Pons (tissue), 1 donor: Measurements from ENCODE around the gene ZMYND11.
"Not testable (repeated sequence)": the region's sequence is repeated elsewhere in the genome, so short reads cannot be mapped to it uniquely, and the experiment has no call there.

Source experiments
- DNase-seq: peaks from one replicate; pipeline ENCODE4 v3.0.0-alpha.2; 2016; ENCODE audit warnings: low spot score

The ZMYND11 gene

GRCh38 chr10:132946-133898 lies 2.0 kb upstream of the ZMYND11 start:
- peak; percentile 20 for DNase-seq

GRCh38 chr10:134247-135131 lies 766 bp upstream of the ZMYND11 start:
- peak; percentile 23 for DNase-seq

DNA sequence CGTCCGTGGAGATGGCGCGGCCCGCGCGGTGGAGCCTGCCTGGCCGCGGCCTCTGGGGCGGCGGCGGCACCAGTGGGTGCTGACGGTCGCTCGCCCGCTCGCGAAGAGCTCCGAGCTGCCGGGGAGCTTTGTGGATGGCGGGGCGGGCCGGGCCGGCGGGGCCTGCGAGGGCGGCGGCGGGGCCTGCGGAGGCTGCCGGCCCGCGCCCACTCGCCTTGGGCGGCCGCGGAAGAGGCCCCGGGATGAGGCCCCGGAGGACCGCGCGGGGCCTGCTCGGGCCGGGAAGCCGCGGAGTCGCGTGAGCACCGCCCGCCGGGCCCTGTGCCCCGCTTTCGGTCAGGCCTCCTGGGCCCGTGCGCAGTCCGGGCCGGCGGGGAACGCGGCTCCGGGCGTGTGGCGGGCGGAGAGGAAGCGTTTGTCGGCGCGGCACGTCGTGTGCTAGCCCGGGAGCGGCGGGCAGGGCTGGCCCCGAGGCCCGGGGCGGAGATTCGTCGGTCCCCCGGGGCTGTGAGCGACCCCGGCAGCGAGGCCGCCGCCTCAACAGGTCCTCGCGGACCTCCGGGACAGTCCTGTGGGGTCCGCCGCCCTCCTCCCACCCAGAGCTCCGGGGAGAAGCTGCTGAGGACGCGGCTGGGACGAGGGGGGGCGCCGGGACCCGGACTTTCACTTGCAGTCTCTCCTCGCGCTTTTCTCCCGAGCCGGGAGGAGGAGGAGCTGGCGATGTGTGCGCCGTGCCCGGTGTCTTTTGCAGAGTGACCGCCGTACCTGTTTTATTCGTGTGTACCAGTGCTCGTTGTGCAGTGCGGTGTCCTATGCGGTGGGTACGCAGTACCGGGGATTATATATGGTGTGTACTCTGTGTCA lies 578 bp downstream of the ZMYND11 start:
- DNase-seq: peak; percentile 22

- DNase-seq: peak; percentile 23
Observed at GRCh38 chr10:136465-136762, 1.2 kb downstream of the ZMYND11 start.

DNA sequence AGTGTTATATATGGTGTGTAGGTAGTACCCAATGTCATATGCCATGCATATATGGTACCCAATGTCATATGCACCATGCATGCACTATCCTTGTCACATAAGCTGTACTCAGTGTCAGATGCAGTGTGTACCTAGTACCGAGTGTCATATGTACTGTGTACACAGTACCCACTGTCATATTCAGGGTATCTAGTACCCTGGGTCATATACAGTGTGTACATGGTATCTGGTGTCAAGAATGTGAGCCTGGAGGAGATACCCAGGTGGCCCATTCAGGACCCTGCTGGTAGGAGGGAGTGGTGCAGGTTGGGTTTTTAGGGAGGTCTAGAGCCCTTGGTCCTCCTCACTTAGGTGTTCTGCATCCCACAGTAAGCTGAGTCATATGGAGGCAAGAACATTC lies 1.8 kb downstream of the ZMYND11 start:
- DNase-seq: no peak

DNA sequence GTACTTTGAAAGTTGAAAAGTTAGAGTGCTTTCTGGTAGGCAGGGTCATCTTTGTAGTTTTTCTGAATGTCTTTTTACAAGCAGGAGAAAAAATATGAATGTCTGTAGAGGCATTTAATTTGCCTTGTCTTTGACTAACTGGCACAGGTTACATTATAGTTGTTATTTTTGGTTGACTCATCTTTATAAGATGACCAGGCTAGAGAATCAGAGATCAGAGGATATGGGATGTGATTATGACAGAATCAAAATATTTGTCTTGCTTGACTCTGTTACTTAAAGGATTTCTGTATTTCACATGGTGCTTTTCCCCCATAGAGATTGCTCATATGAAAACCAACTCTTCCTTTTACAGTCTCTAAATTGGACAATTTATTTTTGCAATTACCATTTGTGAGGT lies 2.4 kb downstream of the ZMYND11 start:
- no peak for DNase-seq

- DNase-seq: no peak
Observed at GRCh38 chr10:142371-142770, 7.1 kb downstream of the ZMYND11 start.

GRCh38 chr10:152915-153314 lies 17.7 kb downstream of the ZMYND11 start:
- DNase-seq: no peak

DNA sequence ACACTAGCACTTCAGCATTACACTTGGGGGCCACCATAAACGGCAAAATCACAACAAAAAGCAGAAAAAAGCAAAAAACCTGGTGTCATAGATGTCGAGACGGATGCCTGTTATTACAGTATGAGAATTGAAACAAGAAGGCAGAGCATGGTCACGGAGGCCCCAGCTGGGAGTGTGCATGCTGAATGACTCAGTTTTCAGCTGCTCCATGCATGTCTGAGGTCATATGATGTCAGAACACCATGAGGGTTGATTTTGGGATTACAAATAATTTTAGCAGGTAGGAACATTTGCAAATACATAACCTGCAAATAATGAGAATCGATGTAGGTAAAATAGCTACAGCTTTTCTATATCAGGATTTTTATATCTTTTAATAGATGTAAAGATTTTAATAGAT lies 19.1 kb downstream of the ZMYND11 start:
- DNase-seq: no peak

DNA sequence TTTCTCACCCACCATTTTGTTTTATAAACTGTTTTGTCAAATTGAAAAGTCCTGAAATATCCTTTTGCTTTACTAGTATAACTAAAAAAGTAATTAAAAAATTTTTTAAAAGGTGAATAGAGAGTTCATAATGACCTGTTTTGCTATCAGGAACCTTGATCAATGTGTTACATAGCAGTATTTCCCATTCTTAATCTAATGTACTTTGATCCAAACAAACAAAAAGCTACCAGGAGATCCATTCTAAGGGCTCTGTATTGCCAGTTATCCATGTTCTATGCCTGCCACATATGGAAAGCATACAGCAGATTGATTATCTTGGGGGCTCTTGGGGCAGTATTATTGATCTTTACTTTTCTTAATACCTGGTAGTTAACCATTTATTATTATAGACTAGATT lies 32.1 kb downstream of the ZMYND11 start:
- no peak for DNase-seq

DNA sequence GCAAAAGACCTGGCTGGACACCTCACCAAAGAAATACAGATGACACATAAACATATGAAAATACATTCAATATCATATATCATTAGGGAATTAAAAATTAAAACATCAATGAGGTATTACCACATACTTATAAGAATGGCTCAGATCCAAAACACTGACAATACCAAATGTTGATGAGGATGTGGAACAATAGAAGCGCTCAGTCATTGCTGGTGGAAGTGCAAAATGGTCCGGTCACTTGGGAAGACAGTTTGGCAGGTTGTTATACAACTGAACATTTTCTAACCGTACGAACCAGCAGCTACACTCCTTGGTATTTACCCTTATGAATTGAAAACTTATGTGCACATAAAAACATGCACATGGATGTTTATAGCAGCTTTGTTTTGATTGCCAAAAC lies 38.5 kb downstream of the ZMYND11 start:
- no peak for DNase-seq

- DNase-seq: no peak
Observed at GRCh38 chr10:176677-177076, 41.4 kb downstream of the ZMYND11 start.

GRCh38 chr10:178208-178607 lies 43.0 kb downstream of the ZMYND11 start:
- peak; percentile 69 for DNase-seq

DNA sequence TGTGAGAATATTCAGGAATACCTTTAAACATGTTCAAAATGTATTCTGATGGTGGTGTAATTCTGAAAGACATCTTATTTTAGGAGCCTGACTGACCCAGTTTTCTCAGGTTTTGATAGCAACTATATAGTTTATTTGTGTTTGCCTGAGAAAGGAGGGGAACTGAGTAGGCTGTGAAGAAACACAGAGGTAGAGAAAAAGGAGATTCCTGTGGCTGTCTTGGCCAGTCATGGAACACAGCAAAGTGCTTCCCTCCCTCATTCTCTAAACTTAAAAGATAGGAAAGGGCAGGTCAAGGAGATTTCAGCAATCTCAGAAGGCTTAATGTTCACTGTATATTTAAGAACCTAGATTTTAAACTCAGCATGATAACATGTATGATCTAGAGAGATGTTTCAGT lies 43.5 kb downstream of the ZMYND11 start:
- no peak for DNase-seq

DNA sequence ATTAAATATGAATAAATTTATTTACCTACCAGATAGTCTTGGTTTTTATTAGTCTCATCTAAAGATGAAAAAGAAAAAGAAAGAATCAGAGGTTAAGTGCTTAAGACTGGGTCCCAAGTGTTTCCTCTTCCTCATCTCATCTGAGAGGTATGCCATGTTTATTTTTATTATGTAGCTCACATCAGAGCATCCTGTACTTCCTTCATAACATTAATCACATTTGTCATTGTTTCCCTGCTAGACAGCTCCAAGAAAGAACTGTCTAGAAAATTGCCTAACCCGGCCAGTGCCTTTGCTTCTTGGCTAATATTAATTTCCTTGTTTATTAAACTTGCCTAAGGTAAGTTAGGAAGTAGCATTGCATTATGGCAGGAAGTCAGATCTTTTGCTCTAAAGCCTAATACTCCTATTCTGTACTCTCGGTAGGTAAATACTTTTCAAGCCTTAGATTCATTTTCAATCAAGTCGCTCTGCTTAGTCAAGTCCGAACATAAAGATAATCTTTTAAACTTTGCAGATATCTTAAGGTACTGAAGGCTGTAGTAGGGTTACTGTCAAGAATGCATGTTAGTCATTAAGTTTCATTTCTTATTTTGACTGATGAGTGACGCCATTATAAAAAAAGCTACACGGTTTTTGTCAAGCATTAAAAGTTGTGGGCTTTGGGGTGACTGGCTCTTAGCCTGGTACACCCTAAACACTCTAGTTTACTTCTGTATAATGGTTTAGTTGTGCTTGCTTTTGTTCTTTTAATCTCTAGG lies 47.4 kb downstream of the ZMYND11 start:
- DNase-seq: no peak

DNA sequence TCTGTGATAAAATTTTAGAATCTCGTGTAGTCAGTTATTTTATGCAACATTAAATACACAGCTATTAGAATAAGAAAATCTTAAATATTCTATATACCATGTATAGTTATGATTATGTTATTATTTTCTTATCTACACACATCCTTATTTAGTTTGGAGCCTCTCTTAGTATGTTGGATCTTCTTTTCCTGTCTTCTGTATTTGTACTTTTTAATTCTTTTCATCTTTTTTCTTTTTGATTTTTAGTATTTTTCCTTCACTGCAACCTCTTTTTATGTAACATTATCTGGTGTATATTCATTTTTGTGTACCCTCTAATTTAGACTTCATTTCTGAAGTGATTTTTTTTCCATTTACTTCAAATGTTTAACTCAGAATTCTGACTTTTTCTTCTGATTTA lies 48.9 kb downstream of the ZMYND11 start:
- no peak for DNase-seq

DNA sequence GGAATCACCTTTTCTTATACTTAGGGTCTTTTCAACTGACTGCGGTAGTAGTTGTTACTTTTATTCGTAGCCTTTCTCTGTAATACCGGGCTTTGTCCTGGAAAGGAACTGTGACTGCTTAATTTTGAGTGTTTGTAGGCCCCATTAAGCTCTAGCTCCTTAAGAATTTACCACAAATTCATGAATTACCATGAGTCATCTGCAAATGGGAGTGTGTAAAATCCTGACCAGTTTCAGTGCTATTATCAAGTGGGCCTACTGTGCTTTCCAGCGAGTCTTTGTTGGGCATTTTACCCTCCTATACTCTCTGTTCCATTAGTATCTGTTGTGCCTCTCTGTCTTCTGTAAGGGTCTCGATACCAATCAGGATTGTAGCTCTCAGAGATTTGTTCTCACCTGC lies 49.7 kb downstream of the ZMYND11 start:
- no peak for DNase-seq

GRCh38 chr10:185571-185970 lies 50.3 kb downstream of the ZMYND11 start:
- DNase-seq: not testable (repeated sequence)

DNA sequence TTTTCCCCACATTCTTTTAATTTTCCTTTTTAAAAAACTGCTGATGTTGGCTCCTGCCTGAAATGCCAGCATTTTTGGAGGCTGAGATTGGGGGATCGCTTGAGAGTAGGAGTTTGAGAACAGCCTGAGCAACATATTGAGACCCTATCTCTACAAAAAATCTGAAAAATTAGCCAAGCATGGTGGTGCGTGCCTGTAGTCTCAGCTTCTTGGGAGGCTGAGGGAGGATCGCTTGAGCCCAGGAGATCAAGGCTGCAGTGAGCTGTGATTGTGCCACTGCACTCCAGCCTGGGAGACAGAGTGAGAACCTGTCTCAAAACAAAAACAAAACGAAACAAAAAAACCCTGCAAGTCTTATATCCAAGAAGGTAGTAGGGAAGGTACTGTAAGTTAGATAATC lies 51.7 kb downstream of the ZMYND11 start:
- DNase-seq: no peak

- no peak for DNase-seq
Observed at GRCh38 chr10:188546-188945, 53.3 kb downstream of the ZMYND11 start.

DNA sequence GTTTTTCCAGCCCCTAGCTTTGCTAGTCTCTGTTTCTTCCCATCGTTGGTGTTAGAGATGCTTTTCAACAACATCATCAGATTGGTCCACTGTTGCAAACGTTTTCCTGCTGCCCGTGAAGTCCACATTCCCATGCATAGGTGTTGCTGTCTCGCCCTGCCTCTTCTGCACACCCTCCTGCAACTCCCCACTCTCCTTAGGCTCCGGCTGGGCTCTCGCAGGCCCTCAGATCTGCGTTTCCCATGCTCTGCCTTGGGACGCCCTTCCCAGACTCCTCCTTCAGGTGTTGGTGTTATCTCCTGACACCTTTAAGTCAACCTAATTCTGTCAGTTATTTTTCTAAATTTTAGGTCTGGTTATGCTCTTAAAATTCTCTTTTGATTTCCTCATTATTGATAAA lies 55.0 kb downstream of the ZMYND11 start:
- no peak for DNase-seq
